ENCODE data around the gene TEDDM1.

The TEDDM1 gene

GRCh38 chr1:182431278-182431677, 30.8 kb upstream of the TEDDM1 start:
- Histone ChIP-seq H3K36me3 (ENCODE audit: insufficient read depth, low read length) (no peaks in the 10 kb centered on the region), H4K20me1 (ENCODE audit: insufficient read depth, low read length, poor library complexity, severe bottlenecking) (no peaks in the 10 kb centered on the region), H3K9me3 (ENCODE audit: insufficient read depth, low read depth, low read length) (no peaks in the 10 kb centered on the region), H3K4me2 (ENCODE audit: low read depth, low read length, poor library complexity, severe bottlenecking) (peak overlapping the region; percentile 21), H3K79me2 (ENCODE audit: insufficient read depth, low read length) (no peaks in the 10 kb centered on the region), H3K9ac (ENCODE audit: low read depth, low read length, poor library complexity, severe bottlenecking) (no peak overlapping the region), H3K9me2 (replicated peaks; ENCODE audit: low read depth, low read length) (no peaks in the 10 kb centered on the region), H3K27me3 (ENCODE audit: insufficient read depth, low read length, poor library complexity, severe bottlenecking) (no peaks in the 10 kb centered on the region), H2AFZ (ENCODE audit: low read length) (no peak overlapping the region), H3F3A (ENCODE audit: low read depth) (no peaks in the 10 kb centered on the region), H3K4me1 (ENCODE audit: insufficient read depth, low read length, poor library complexity, severe bottlenecking) (peaks cover 9% of the 10 kb centered on the region), H3K4me3 (ENCODE audit: low read length, poor library complexity, severe bottlenecking) (no peak overlapping the region)
- TF ChIP-seq CTCF (conservative IDR thresholded peaks at IDR 0.05; ENCODE audit: low read length) (no peak), EZH2phosphoT487 (IDR thresholded peaks at IDR 0.05; ENCODE audit: borderline replicate concordance) (no peak)

- no peaks in the 10 kb centered on the region for H4K20me1 ChIP-seq (ENCODE audit: insufficient read depth, low read length, poor library complexity, severe bottlenecking)
- no peaks in the 10 kb centered on the region for H3K79me2 ChIP-seq (ENCODE audit: insufficient read depth, low read length)
- no peaks in the 10 kb centered on the region for H3F3A ChIP-seq (ENCODE audit: low read depth)
- H3K4me1 ChIP-seq (ENCODE audit: insufficient read depth, low read length, poor library complexity, severe bottlenecking), result peaks cover 9% of the 10 kb centered on the region
- no peaks in the 10 kb centered on the region for H3K9me3 ChIP-seq (ENCODE audit: insufficient read depth, low read depth, low read length)
- H3K4me2 ChIP-seq (ENCODE audit: low read depth, low read length, poor library complexity, severe bottlenecking), result peak overlapping the region; percentile 21
- no peaks in the 10 kb centered on the region for H3K27me3 ChIP-seq (ENCODE audit: insufficient read depth, low read length, poor library complexity, severe bottlenecking)
- no peaks in the 10 kb centered on the region for H3K9me2 ChIP-seq (replicated peaks; ENCODE audit: low read depth, low read length)
- no peak overlapping the region for H2AFZ ChIP-seq (ENCODE audit: low read length)
- no peaks in the 10 kb centered on the region for H3K36me3 ChIP-seq (ENCODE audit: insufficient read depth, low read length)
- no peak for TF ChIP-seq CTCF (conservative IDR thresholded peaks at IDR 0.05; ENCODE audit: low read length)
- no peak for TF ChIP-seq EZH2phosphoT487 (IDR thresholded peaks at IDR 0.05; ENCODE audit: borderline replicate concordance)
- no peak overlapping the region for H3K4me3 ChIP-seq (ENCODE audit: low read length, poor library complexity, severe bottlenecking)
- no peak overlapping the region for H3K9ac ChIP-seq (ENCODE audit: low read depth, low read length, poor library complexity, severe bottlenecking)
Observed at GRCh38 chr1:182430263-182431068, 30.0 kb upstream of the TEDDM1 start.

GRCh38 chr1:182428043-182428442, 27.6 kb upstream of the TEDDM1 start:
- Histone ChIP-seq H4K20me1 (ENCODE audit: insufficient read depth, low read length, poor library complexity, severe bottlenecking) (no peaks in the 10 kb centered on the region), H3K4me2 (ENCODE audit: low read depth, low read length, poor library complexity, severe bottlenecking) (no peak overlapping the region), H2AFZ (ENCODE audit: low read length) (no peak overlapping the region), H3K9me3 (ENCODE audit: insufficient read depth, low read depth, low read length) (no peaks in the 10 kb centered on the region), H3K27me3 (ENCODE audit: insufficient read depth, low read length, poor library complexity, severe bottlenecking) (peaks cover 4% of the 10 kb centered on the region), H3F3A (ENCODE audit: low read depth) (no peaks in the 10 kb centered on the region), H3K9ac (ENCODE audit: low read depth, low read length, poor library complexity, severe bottlenecking) (no peak overlapping the region), H3K79me2 (ENCODE audit: insufficient read depth, low read length) (no peaks in the 10 kb centered on the region), H3K4me3 (ENCODE audit: low read length, poor library complexity, severe bottlenecking) (no peak overlapping the region), H3K4me1 (ENCODE audit: insufficient read depth, low read length, poor library complexity, severe bottlenecking) (peaks cover 9% of the 10 kb centered on the region), H3K9me2 (replicated peaks; ENCODE audit: low read depth, low read length) (no peaks in the 10 kb centered on the region), H3K36me3 (ENCODE audit: insufficient read depth, low read length) (no peaks in the 10 kb centered on the region)
- TF ChIP-seq EZH2phosphoT487 (IDR thresholded peaks at IDR 0.05; ENCODE audit: borderline replicate concordance), result no peak
- TF ChIP-seq CTCF (conservative IDR thresholded peaks at IDR 0.05; ENCODE audit: low read length), result no peak
